OCI-LY7 (cell line): ENCODE data around the gene C16orf74. TPM values are rescaled to one million over a fixed set of nuclear protein-coding genes. Genes with fewer than 3 reads are reported as not detected.

ENCODE experiments used
- BruUV-seq: library from RNA; stranded (reverse); fragments of 400-500 nt; replicated peaks from 2 replicates; lab custom pipeline; 2021; lab: Mats Ljungman, UMichigan
- CTCF ChIA-PET: fragments of 300-600 bp; sonication (Branson Sonifier 250); formaldehyde crosslinking; loops from one replicate; lab custom pipeline; 2022; ENCODE audit warnings: antibody characterized with exemption; ENCODE audit not compliant: unreplicated experiment; lab: Charles Lee
- POLR2A ChIA-PET: fragments of 300-600 bp; sonication (Branson Sonifier 250); formaldehyde crosslinking; loops from one replicate; lab custom pipeline; 2022; ENCODE audit warnings: antibody characterized with exemption; lab: Charles Lee
- DNase-seq: peaks from one replicate; pipeline ENCODE4 v3.0.0-alpha.2; 2015; ENCODE audit warnings: low spot score
- H2AFZ ChIP-seq: fragments of 200-600 bp; sonication (generic), shearing (Covaris generic); 2 replicates; pipeline ENCODE4 v1.6.1; 2014; ENCODE audit warnings: mild to moderate bottlenecking, antibody characterized with exemption, low read length, moderate library complexity
- H3K27ac ChIP-seq: fragments of 200-600 bp; sonication (generic); 2 replicates; pipeline ENCODE4 v1.5.1; 2014; ENCODE audit warnings: mixed run types, low read depth, mild to moderate bottlenecking, moderate library complexity, low read length, inconsistent platforms; ENCODE audit not compliant: poor library complexity, severe bottlenecking
- H3K36me3 ChIP-seq: fragments of 200-600 bp; sonication (generic); 2 replicates; pipeline ENCODE4 v1.6.1; 2014; ENCODE audit warnings: mild to moderate bottlenecking, antibody characterized with exemption, low read length, moderate library complexity, mixed read lengths; ENCODE audit not compliant: insufficient read depth
- H3K4me1 ChIP-seq: fragments of 200-600 bp; sonication (generic); 2 replicates; pipeline ENCODE4 v1.5.1; 2014; ENCODE audit warnings: mild to moderate bottlenecking, low read length; ENCODE audit not compliant: insufficient read depth, poor library complexity, severe bottlenecking
- H3K4me2 ChIP-seq: fragments of 200-600 bp; sonication (generic); 2 replicates; pipeline ENCODE4 v1.6.1; 2014; ENCODE audit warnings: mild to moderate bottlenecking, low read length
- H3K4me3 ChIP-seq: fragments of 200-600 bp; sonication (generic); 2 replicates; pipeline ENCODE4 v1.5.1; 2014; ENCODE audit warnings: mild to moderate bottlenecking, low read depth, low read length; ENCODE audit not compliant: poor library complexity, severe bottlenecking
- H3K79me2 ChIP-seq: fragments of 200-600 bp; sonication (generic); 2 replicates; pipeline ENCODE4 v1.6.1; 2016; ENCODE audit warnings: low read depth, mild to moderate bottlenecking, low read length, moderate library complexity, mixed read lengths; ENCODE audit not compliant: insufficient read depth
- H3K9me2 ChIP-seq: fragments of 200-600 bp; sonication (generic); 2 replicates; pipeline ENCODE4 v1.6.1; 2016; ENCODE audit warnings: mild to moderate bottlenecking, low read length, mixed read lengths; ENCODE audit not compliant: insufficient read depth
- H3K9me3 ChIP-seq: fragments of 200-600 bp; sonication (generic); 2 replicates; pipeline ENCODE4 v1.6.1; 2014; ENCODE audit warnings: mild to moderate bottlenecking, mixed run types, low read length, mixed read lengths
- H4K20me1 ChIP-seq: fragments of 200-600 bp; sonication (generic); 2 replicates; pipeline ENCODE4 v1.6.1; 2014; ENCODE audit warnings: mild to moderate bottlenecking, antibody characterized with exemption, low read length, moderate library complexity, mixed read lengths; ENCODE audit not compliant: insufficient read depth
- EZH2phosphoT487 ChIP-seq: fragments of 200-600 bp; sonication (generic); IDR thresholded peaks from 2 replicates; pipeline ENCODE4 v1.6.1; 2018; ENCODE audit warnings: low read depth, borderline replicate concordance, mild to moderate bottlenecking, mixed run types, antibody characterized with exemption, low read length, moderate library complexity, mixed read lengths
- intact Hi-C: fragments of 100-400 bp; cut with micrococcal nuclease; formaldehyde crosslinking; loops from one replicate; pipeline ENCODE4 v1.10.0; 2022; ENCODE audit not compliant: unreplicated experiment
- total RNA-seq, 2 experiments: library from RNA; depleted of rRNA in 1 of 2; stranded (reverse); fragments of >200 nt in 1 of 2; shearing (Covaris generic) in 1 of 2; gene quantifications; 2 replicates each; pipeline ENCODE4 v1.2.3, GENCODE V29; 2014 to 2022
- TF ChIP-seq, protein P1 (sequence below): fragments of 200-600 bp; sonication (generic); conservative IDR thresholded peaks from 2 replicates; pipeline ENCODE4 v1.5.1; 2014; ENCODE audit warnings: mild to moderate bottlenecking, antibody characterized with exemption, low read length, moderate library complexity, mixed read lengths

C16orf74 gene
- total RNA-seq, 2 experiments from 2014 or later = 6.8 to 9.7 TPM

DNA sequence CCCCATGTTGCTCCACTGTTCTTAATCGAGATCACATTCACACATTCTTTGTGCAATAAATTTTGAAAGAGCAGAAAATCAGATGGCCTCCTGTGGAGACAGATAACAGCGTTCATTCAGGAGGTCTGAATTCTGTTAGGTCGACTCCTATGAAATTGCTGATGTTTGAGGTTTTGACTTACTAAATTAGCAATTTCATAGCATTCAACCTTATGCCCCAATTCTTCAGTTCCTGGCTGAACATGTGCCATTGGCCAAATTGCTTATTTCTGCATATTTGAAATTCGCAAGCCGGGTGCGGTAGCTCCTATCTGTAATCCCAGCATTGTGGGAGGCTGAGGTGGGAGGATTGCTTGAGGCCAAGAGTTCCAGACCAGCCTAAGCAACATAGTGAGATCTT lies 22.1 kb upstream of the C16orf74 start:
- ChIA-PET CTCF (no interaction called here), POLR2A (interaction anchor here (1.6 kb wide), 1 partner anchor 11 kb away, joined by 5 read pairs; no protein-coding TSS in a partner anchor)
- Histone ChIP-seq H3K9me3 (no peaks in the 10 kb centered on the region), H3K9me2 (no peaks in the 10 kb centered on the region), H3K79me2 (no peaks in the 10 kb centered on the region), H4K20me1 (no peaks in the 10 kb centered on the region), H3K4me3 (no peak overlapping the region), H3K27ac (no peak overlapping the region), H3K4me2 (no peak overlapping the region), H2AFZ (no peak overlapping the region), H3K36me3 (peaks cover 28% of the 10 kb centered on the region), H3K4me1 (no peaks in the 10 kb centered on the region)
- no TSS peak for BruUV-seq
- DNase-seq = no peak
- intact Hi-C loops = no loop called here
- TF ChIP-seq EZH2phosphoT487 = no peak
- TF ChIP-seq, protein P1, sequence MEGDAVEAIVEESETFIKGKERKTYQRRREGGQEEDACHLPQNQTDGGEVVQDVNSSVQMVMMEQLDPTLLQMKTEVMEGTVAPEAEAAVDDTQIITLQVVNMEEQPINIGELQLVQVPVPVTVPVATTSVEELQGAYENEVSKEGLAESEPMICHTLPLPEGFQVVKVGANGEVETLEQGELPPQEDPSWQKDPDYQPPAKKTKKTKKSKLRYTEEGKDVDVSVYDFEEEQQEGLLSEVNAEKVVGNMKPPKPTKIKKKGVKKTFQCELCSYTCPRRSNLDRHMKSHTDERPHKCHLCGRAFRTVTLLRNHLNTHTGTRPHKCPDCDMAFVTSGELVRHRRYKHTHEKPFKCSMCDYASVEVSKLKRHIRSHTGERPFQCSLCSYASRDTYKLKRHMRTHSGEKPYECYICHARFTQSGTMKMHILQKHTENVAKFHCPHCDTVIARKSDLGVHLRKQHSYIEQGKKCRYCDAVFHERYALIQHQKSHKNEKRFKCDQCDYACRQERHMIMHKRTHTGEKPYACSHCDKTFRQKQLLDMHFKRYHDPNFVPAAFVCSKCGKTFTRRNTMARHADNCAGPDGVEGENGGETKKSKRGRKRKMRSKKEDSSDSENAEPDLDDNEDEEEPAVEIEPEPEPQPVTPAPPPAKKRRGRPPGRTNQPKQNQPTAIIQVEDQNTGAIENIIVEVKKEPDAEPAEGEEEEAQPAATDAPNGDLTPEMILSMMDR = no peak

DNA sequence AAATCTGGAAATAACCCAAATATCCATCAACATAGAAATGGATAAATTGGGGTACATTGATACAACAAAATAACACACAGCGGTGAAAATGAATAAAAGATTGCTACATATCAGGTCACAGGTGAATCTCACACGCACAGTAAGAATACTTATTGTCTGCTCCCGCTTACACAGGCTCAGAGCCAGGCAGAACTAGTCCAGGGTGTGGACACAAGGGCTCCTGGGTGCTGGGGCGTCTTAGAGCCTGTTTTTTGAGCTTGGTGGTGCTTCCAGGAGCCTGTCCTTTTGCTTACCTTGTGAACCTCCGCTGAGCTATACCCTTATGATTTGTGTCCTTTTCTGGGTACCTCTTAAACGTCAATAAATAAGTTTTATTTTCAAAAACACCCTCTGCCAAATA lies 19.8 kb upstream of the C16orf74 start:
- intact Hi-C loops = no loop called here
- CTCF ChIA-PET = no interaction called here
- Histone ChIP-seq H3K4me3 (no peak overlapping the region), H3K79me2 (no peaks in the 10 kb centered on the region), H3K9me3 (no peaks in the 10 kb centered on the region), H3K4me1 (no peaks in the 10 kb centered on the region), H3K27ac (no peak overlapping the region), H3K9me2 (no peaks in the 10 kb centered on the region), H4K20me1 (no peaks in the 10 kb centered on the region), H3K4me2 (no peak overlapping the region), H2AFZ (no peak overlapping the region), H3K36me3 (peaks cover 9% of the 10 kb centered on the region)
- TF ChIP-seq, protein P1 = no peak
- TF ChIP-seq EZH2phosphoT487 = no peak
- DNase-seq = no peak
- POLR2A ChIA-PET = interaction anchor here (0.5 to 1.2 kb wide), 2 partner anchors 19 to 868 kb away, joined by 3 read pairs; no protein-coding TSS in a partner anchor
- BruUV-seq = no TSS peak

DNA sequence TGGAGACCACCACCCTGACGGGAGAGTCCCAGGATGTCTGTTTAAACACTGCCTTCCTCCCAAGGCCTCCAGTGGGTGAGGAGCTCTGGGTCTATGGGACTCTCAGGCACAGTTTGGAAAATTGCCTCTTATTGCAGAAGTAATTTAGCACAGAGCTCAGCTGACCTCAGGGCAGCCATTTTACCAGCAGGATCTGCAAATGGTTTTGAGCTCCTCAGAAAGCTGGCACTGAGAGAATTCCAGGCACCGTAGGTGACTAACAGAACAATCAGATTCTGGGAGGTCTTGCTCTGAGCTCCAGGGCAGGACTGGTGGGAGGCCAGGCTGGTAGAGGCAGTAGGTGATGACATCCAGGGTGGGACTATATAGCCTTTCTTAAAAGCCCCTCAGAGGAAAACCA lies 17.3 kb upstream of the C16orf74 start:
- TF ChIP-seq, protein P1 = no peak
- TF ChIP-seq EZH2phosphoT487 = no peak
- no peaks in the 10 kb centered on the region for H3K4me1 ChIP-seq
- H3K4me3 ChIP-seq = no peak overlapping the region
- CTCF ChIA-PET = no interaction called here
- no peaks in the 10 kb centered on the region for H3K9me2 ChIP-seq
- POLR2A ChIA-PET = no interaction called here
- intact Hi-C loops = no loop called here
- no peak overlapping the region for H2AFZ ChIP-seq
- no TSS peak for BruUV-seq
- no peaks in the 10 kb centered on the region for H3K9me3 ChIP-seq
- no peaks in the 10 kb centered on the region for H4K20me1 ChIP-seq
- no peak overlapping the region for H3K27ac ChIP-seq
- no peak overlapping the region for H3K4me2 ChIP-seq
- DNase-seq = no peak
- H3K79me2 ChIP-seq = no peaks in the 10 kb centered on the region
- H3K36me3 ChIP-seq = peaks cover 9% of the 10 kb centered on the region
